HG03575 (cell line): ENCODE measurements around the gene PRSS21.

ENCODE experiments used
- ATAC-seq: cut with Tn5 transposase; IDR thresholded peaks from one replicate; pipeline ENCODE4 v1.9.1; 2021; ENCODE audit not compliant: unreplicated experiment, insufficient number of reproducible peaks, low FRiP score; ENCODE audit errors: extremely low read depth

Gene PRSS21

GRCh38 chr16:2835638-2836493 lies 18.8 kb downstream of the PRSS21 start:
- ATAC-seq: no peak

- ATAC-seq: no peak
Measured at GRCh38 chr16:2836646-2837508, 19.8 kb downstream of the PRSS21 start.

GRCh38 chr16:2838928-2839327 lies 21.9 kb downstream of the PRSS21 start:
- ATAC-seq: no peak

GRCh38 chr16:2839650-2840450 lies 22.8 kb downstream of the PRSS21 start:
- no peak for ATAC-seq

- no peak for ATAC-seq
Measured at GRCh38 chr16:2840914-2841313, 23.9 kb downstream of the PRSS21 start.

- ATAC-seq: no peak
Measured at GRCh38 chr16:2841606-2842339, 24.7 kb downstream of the PRSS21 start.

- ATAC-seq: no peak
Measured at GRCh38 chr16:2842340-2843000, 25.4 kb downstream of the PRSS21 start.

- ATAC-seq: no peak
Measured at GRCh38 chr16:2843526-2843925, 26.5 kb downstream of the PRSS21 start.

- no peak for ATAC-seq
Measured at GRCh38 chr16:2845116-2845515, 28.1 kb downstream of the PRSS21 start.

GRCh38 chr16:2846511-2847310 lies 29.7 kb downstream of the PRSS21 start:
- no peak for ATAC-seq

GRCh38 chr16:2848933-2849725 lies 32.1 kb downstream of the PRSS21 start:
- ATAC-seq: no peak

- ATAC-seq: no peak
Measured at GRCh38 chr16:2852003-2852730, 35.1 kb downstream of the PRSS21 start.

GRCh38 chr16:2852731-2853507 lies 35.9 kb downstream of the PRSS21 start:
- no peak for ATAC-seq

GRCh38 chr16:2853531-2854073 lies 36.6 kb downstream of the PRSS21 start:
- no peak for ATAC-seq

- no peak for ATAC-seq
Measured at GRCh38 chr16:2854700-2855309, 37.8 kb downstream of the PRSS21 start.
